ENCODE measurements around the gene GKN1. TPM values are rescaled to one million over a fixed set of nuclear protein-coding genes. Genes with fewer than 3 reads are reported as not detected.

The GKN1 gene, protein sequence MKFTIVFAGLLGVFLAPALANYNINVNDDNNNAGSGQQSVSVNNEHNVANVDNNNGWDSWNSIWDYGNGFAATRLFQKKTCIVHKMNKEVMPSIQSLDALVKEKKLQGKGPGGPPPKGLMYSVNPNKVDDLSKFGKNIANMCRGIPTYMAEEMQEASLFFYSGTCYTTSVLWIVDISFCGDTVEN
- total RNA-seq = not detected

DNA sequence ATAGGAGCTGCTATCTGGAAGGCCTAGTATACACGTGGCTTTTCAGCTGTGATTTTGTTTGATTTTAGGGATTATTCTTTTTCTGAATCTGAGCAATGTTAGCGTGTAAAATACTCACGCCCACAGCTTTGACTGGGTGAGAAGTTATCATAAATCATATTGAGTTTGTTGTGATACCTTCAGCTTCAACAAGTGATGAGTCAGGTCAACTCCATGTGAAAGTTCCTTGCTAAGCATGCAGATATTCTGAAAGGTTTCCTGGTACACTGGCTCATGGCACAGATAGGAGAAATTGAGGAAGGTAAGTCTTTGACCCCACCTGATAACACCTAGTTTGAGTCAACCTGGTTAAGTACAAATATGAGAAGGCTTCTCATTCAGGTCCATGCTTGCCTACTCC, at the start of gene GKN1:
TSS of gene GKN1 (plus strand) at position 386 of the 400 bp plus-strand sequence. CDS start 42 bp downstream, outside the sequence.
- no peak within 1 kb of the TSS for H3K4me3 ChIP-seq
- H3K9me3 ChIP-seq = no peaks in the 10 kb centered on the region
- H3K36me3 ChIP-seq = no peaks in the 10 kb centered on the region
- DNase-seq (no peak), ATAC-seq (no peak)
- no peaks in the 10 kb centered on the region for H3K27me3 ChIP-seq
- H3K4me1 ChIP-seq = no peaks in the 10 kb centered on the region
- no peak within 1 kb of the TSS for H3K27ac ChIP-seq
- in situ Hi-C loops (cut with MboI; ENCODE audit: low sequenced_read_pairs in 4 of 4) (no loop called here), intact Hi-C loops (cut with DNase I; ENCODE audit: low total_unique reads) (no loop called here)
- TF ChIP-seq POLR2A (IDR thresholded peaks at IDR 0.05) = no peak
- TF ChIP-seq, protein P1, sequence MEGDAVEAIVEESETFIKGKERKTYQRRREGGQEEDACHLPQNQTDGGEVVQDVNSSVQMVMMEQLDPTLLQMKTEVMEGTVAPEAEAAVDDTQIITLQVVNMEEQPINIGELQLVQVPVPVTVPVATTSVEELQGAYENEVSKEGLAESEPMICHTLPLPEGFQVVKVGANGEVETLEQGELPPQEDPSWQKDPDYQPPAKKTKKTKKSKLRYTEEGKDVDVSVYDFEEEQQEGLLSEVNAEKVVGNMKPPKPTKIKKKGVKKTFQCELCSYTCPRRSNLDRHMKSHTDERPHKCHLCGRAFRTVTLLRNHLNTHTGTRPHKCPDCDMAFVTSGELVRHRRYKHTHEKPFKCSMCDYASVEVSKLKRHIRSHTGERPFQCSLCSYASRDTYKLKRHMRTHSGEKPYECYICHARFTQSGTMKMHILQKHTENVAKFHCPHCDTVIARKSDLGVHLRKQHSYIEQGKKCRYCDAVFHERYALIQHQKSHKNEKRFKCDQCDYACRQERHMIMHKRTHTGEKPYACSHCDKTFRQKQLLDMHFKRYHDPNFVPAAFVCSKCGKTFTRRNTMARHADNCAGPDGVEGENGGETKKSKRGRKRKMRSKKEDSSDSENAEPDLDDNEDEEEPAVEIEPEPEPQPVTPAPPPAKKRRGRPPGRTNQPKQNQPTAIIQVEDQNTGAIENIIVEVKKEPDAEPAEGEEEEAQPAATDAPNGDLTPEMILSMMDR (IDR thresholded peaks at IDR 0.05 in 4 of 5, conservative IDR thresholded peaks at IDR 0.05 in 1 of 5) = no peak

DNA sequence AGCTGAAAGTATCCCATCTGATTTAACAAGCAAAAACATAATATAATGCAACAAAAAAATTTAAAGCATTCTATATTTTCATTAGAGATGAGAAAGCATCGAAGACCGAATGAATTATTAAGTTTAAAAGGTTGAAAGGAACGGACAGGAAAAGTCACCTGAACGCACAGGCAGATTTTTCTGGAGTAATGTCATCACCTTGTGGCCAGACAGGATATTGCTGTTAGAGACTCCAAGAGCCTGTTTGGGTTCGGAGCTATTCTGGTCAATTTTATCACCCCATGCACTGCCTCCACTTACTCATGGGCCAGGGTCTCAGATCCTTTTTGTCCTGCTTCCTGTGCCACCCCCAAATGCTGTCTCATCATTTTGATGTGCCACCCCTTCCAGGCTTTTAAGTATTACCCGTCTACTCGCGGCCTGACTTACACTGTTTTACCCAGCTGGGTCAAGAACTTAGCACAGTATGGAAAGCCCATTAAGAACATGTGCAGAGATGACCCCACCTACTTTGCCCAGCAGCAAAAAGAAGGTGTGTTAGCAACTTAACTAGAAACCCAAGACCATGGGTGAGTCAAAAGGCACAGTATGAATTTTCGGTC, 49.0 kb upstream of the GKN1 start:
- no peaks in the 10 kb centered on the region for H3K9me3 ChIP-seq
- no peak overlapping the region for H3K4me3 ChIP-seq
- no peaks in the 10 kb centered on the region for H3K36me3 ChIP-seq
- ATAC-seq (no peak), DNase-seq (no peak)
- no peaks in the 10 kb centered on the region for H3K4me1 ChIP-seq
- in situ Hi-C loops (cut with MboI; ENCODE audit: low sequenced_read_pairs in 4 of 4) = loop anchor here in 2 of 4 donors (5.0 to 10.0 kb wide), 4 partner anchors 171 to 451 kb away; no protein-coding TSS in a partner anchor
- TF ChIP-seq, protein P1 (IDR thresholded peaks at IDR 0.05 in 4 of 5, conservative IDR thresholded peaks at IDR 0.05 in 1 of 5) = peak; percentile 47 to 78 (median 71)
- TF ChIP-seq POLR2A (IDR thresholded peaks at IDR 0.05) = no peak
- H3K27ac ChIP-seq = no peak overlapping the region
- intact Hi-C loops (cut with DNase I; ENCODE audit: low total_unique reads) = loop anchor here (1.0 to 5.0 kb wide), 3 partner anchors 174 to 463 kb away; no protein-coding TSS in a partner anchor
- H3K27me3 ChIP-seq = no peaks in the 10 kb centered on the region

DNA sequence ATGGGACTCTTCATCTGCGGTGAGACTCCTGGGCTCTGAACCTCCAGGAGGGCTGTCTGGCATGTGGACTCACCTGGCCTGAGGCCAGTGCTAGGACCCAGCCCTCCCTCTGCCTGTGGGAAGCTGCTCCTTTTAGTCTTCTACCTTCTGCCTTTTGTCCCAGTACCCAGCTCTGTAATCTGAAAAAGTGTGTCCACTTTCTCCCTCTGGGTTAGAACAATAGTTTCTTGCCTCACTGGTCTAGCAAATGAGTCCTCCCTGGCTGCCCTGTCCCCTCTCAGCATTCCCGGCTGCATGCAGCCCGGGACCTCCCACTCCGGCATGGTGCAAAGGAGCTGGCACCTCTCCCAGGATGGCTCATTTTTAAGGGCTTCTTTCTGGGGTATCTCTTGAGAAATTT, 47.6 kb upstream of the GKN1 start:
- Histone ChIP-seq H3K4me1 (no peaks in the 10 kb centered on the region), H3K36me3 (no peaks in the 10 kb centered on the region), H3K4me3 (no peak overlapping the region), H3K27me3 (no peaks in the 10 kb centered on the region), H3K9me3 (no peaks in the 10 kb centered on the region), H3K27ac (no peak overlapping the region)
- in situ Hi-C loops (cut with MboI; ENCODE audit: low sequenced_read_pairs in 4 of 4) = loop anchor here in 2 of 4 donors (5.0 to 10.0 kb wide), 4 partner anchors 172 to 452 kb away; no protein-coding TSS in a partner anchor
- intact Hi-C loops (cut with DNase I; ENCODE audit: low total_unique reads) = loop anchor here (5.0 kb wide), 2 partner anchors 219 to 464 kb away; no protein-coding TSS in a partner anchor
- TF ChIP-seq, protein P1 (IDR thresholded peaks at IDR 0.05 in 4 of 5, conservative IDR thresholded peaks at IDR 0.05 in 1 of 5) = no peak
- TF ChIP-seq POLR2A (IDR thresholded peaks at IDR 0.05) = no peak
- DNase-seq = no peak
- ATAC-seq = no peak

DNA sequence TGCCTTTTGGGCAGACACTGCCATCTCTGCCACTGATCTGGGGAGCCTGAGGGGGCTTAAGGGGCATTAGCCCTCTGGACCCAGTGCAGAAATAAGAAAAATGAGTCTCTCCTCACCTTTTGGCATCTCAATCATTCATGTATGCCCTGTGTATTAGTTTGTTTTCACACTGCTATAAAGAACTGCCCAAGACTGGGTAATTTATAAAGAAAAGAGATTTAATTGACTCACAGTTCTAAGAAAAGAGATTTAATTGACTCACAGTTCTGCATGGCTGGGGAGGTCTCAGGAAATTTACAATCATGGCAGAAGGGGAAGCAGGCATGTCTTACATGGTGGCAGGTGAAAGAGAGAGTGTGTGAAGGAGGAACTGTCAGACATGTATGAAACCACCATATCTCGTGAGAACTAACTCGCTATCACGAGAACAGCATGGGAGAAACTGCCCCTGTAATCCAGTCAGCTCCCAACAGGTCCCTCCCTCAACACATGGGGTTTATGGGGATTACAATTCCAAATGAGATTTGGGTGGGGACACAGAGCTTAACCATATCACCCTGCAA, 43.2 kb upstream of the GKN1 start:
- H3K4me3 ChIP-seq = no peak overlapping the region
- no peaks in the 10 kb centered on the region for H3K9me3 ChIP-seq
- ATAC-seq (no peak), DNase-seq (no peak)
- intact Hi-C loops (cut with DNase I; ENCODE audit: low total_unique reads) (no loop called here), in situ Hi-C loops (cut with MboI; ENCODE audit: low sequenced_read_pairs in 4 of 4) (no loop called here)
- H3K4me1 ChIP-seq = no peaks in the 10 kb centered on the region
- no peaks in the 10 kb centered on the region for H3K27me3 ChIP-seq
- no peaks in the 10 kb centered on the region for H3K36me3 ChIP-seq
- TF ChIP-seq POLR2A (IDR thresholded peaks at IDR 0.05) = no peak
- H3K27ac ChIP-seq = no peak overlapping the region

DNA sequence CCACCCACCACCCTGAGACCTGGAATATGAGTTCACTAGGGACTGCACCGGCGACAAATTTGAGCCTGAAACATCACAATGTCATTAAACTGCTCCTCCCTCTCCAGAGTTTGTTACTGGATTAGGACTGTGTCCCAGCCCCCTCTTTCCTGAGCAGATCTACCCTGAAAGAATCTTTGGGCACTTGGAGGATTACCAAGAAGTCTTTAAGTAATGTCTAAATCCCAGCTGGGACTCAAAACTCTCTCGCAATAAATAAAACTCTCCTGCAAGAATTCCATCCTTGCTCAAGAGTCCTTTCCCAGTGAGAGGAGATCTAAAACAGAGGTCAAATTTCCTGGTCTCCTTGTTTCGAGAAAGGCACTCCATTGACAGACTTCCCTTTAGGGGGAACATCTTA, 42.6 kb upstream of the GKN1 start:
- no peak overlapping the region for H3K4me3 ChIP-seq
- TF ChIP-seq, protein P1 (IDR thresholded peaks at IDR 0.05 in 4 of 5, conservative IDR thresholded peaks at IDR 0.05 in 1 of 5) = no peak
- no peak for TF ChIP-seq POLR2A (IDR thresholded peaks at IDR 0.05)
- H3K36me3 ChIP-seq = no peaks in the 10 kb centered on the region
- intact Hi-C loops (cut with DNase I; ENCODE audit: low total_unique reads) (no loop called here), in situ Hi-C loops (cut with MboI; ENCODE audit: low sequenced_read_pairs in 4 of 4) (no loop called here)
- no peaks in the 10 kb centered on the region for H3K4me1 ChIP-seq
- no peaks in the 10 kb centered on the region for H3K27me3 ChIP-seq
- H3K9me3 ChIP-seq = no peaks in the 10 kb centered on the region
- H3K27ac ChIP-seq = no peak overlapping the region
- no peak for ATAC-seq
- DNase-seq = no peak
